ENCODE data around the gene NECTIN2. TPM values are rescaled to one million over a fixed set of nuclear protein-coding genes. Genes with fewer than 3 reads are reported as not detected.

NECTIN2 gene
- total RNA-seq, 1 experiment from 2014 or later, result 104 TPM

DNA sequence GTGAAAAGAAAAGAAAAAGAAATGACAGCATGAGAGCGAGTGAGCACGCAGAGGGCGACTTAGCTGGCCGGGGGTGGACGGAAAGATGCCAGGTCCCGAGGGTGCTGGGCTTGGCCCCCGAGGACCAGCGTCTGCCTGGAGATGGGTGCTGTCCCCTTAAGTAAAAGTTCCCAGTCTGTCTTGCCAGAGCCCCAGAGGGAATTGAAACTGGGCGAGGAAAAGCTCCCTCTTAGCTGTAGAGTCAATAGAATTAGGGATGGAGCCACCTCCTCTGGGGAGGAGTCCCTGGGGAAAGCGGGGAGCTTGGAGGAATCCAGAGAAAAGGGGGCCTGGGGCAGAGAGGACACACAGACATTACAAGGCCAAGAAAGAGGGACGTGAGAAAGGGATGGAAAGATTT is 23.9 kb upstream of the NECTIN2 start:
- Histone ChIP-seq H3K4me3 (ENCODE audit: low read depth in 2 of 2, low read length in 2 of 2) (no peak overlapping the region), H3K27ac (ENCODE audit: low read length) (no peak overlapping the region), H3K36me3 (ENCODE audit: control insufficient read depth, insufficient read depth, low read length) (no peaks in the 10 kb centered on the region), H3K9me3 (ENCODE audit: control insufficient read depth, insufficient read depth, low read depth, low read length) (no peaks in the 10 kb centered on the region), H3K4me1 (ENCODE audit: control insufficient read depth, insufficient read depth, low read length) (no peaks in the 10 kb centered on the region), H3K27me3 (ENCODE audit: control insufficient read depth, insufficient read depth, low read length) (no peaks in the 10 kb centered on the region)
- no TSS peak for BruUV-seq (replicated peaks)
- ChIA-PET CTCF (interaction anchor here (1.0 kb wide), 1 partner anchor 40 kb away, joined by 3 read pairs; no protein-coding TSS in a partner anchor), POLR2A (no interaction called here)
- intact Hi-C loops (cut with micrococcal nuclease; ENCODE audit: unreplicated experiment), result no loop called here
- no peak for TF ChIP-seq TCF7L2 (IDR thresholded peaks at IDR 0.05; ENCODE audit: low read depth, low read length)
- DNase-seq (ENCODE audit: low read depth, low spot score) (no peak), ATAC-seq (no peak)
- in situ Hi-C loops (cut with HindIII; ENCODE audit: low pct_unique_long_range_greater_than_20kb, low sequenced_read_pairs), result no loop called here

DNA sequence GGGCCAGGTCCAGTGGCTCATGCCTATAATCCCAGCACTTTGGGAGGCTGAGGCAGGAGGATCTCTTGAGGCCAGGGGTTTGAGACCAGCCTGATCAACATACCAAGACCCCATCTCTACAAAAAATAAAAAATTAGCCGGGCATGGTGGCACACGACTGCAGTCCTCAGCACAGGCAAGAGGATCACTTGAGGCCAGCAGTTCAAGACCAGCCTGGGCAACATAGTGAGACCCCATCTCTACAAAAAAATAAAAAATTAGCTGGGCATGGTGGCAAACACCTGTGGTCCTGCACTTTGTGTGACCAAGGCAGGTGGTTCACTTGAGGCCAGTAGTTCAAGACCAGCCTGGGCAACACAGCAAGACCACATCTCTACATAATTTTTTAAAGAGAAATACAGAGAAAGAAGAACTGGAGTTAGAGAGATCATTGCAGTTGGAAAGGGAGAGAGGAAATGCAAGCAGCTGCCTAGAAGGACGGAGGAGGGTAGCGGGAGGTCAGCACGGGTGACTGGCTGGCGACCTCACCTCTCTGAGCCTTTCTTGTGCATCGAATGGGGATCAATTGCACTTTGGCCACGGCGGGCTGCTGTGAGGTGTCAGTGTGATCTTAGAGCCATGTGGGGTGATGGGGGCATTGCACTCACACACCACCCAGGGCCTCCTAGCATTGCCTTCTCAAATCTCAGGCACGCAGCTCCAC is 23.3 kb upstream of the NECTIN2 start:
- H3K27ac ChIP-seq (ENCODE audit: low read length), result no peak overlapping the region
- ChIA-PET CTCF (interaction anchor here (1.0 kb wide), 1 partner anchor 41 kb away, joined by 3 read pairs; no protein-coding TSS in a partner anchor), POLR2A (no interaction called here)
- H3K27me3 ChIP-seq (ENCODE audit: control insufficient read depth, insufficient read depth, low read length), result no peaks in the 10 kb centered on the region
- in situ Hi-C loops (cut with HindIII; ENCODE audit: low pct_unique_long_range_greater_than_20kb, low sequenced_read_pairs) (no loop called here), intact Hi-C loops (cut with micrococcal nuclease; ENCODE audit: unreplicated experiment) (no loop called here)
- no peaks in the 10 kb centered on the region for H3K9me3 ChIP-seq (ENCODE audit: control insufficient read depth, insufficient read depth, low read depth, low read length)
- no peaks in the 10 kb centered on the region for H3K4me1 ChIP-seq (ENCODE audit: control insufficient read depth, insufficient read depth, low read length)
- no TSS peak for BruUV-seq (replicated peaks)
- H3K36me3 ChIP-seq (ENCODE audit: control insufficient read depth, insufficient read depth, low read length), result no peaks in the 10 kb centered on the region
- DNase-seq (ENCODE audit: low read depth, low spot score) (no peak), ATAC-seq (no peak)
- no peak overlapping the region for H3K4me3 ChIP-seq (ENCODE audit: low read depth in 2 of 2, low read length in 2 of 2)
- no peak for TF ChIP-seq POLR2AphosphoS5 (IDR thresholded peaks at IDR 0.05; ENCODE audit: low read depth, low read length)
- TF ChIP-seq, protein P1, sequence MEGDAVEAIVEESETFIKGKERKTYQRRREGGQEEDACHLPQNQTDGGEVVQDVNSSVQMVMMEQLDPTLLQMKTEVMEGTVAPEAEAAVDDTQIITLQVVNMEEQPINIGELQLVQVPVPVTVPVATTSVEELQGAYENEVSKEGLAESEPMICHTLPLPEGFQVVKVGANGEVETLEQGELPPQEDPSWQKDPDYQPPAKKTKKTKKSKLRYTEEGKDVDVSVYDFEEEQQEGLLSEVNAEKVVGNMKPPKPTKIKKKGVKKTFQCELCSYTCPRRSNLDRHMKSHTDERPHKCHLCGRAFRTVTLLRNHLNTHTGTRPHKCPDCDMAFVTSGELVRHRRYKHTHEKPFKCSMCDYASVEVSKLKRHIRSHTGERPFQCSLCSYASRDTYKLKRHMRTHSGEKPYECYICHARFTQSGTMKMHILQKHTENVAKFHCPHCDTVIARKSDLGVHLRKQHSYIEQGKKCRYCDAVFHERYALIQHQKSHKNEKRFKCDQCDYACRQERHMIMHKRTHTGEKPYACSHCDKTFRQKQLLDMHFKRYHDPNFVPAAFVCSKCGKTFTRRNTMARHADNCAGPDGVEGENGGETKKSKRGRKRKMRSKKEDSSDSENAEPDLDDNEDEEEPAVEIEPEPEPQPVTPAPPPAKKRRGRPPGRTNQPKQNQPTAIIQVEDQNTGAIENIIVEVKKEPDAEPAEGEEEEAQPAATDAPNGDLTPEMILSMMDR (IDR thresholded peaks at IDR 0.05), result no peak
- TF ChIP-seq, protein P2, sequence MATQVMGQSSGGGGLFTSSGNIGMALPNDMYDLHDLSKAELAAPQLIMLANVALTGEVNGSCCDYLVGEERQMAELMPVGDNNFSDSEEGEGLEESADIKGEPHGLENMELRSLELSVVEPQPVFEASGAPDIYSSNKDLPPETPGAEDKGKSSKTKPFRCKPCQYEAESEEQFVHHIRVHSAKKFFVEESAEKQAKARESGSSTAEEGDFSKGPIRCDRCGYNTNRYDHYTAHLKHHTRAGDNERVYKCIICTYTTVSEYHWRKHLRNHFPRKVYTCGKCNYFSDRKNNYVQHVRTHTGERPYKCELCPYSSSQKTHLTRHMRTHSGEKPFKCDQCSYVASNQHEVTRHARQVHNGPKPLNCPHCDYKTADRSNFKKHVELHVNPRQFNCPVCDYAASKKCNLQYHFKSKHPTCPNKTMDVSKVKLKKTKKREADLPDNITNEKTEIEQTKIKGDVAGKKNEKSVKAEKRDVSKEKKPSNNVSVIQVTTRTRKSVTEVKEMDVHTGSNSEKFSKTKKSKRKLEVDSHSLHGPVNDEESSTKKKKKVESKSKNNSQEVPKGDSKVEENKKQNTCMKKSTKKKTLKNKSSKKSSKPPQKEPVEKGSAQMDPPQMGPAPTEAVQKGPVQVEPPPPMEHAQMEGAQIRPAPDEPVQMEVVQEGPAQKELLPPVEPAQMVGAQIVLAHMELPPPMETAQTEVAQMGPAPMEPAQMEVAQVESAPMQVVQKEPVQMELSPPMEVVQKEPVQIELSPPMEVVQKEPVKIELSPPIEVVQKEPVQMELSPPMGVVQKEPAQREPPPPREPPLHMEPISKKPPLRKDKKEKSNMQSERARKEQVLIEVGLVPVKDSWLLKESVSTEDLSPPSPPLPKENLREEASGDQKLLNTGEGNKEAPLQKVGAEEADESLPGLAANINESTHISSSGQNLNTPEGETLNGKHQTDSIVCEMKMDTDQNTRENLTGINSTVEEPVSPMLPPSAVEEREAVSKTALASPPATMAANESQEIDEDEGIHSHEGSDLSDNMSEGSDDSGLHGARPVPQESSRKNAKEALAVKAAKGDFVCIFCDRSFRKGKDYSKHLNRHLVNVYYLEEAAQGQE (IDR thresholded peaks at IDR 0.05; ENCODE audit: insufficient read depth in 1 of 2, low read depth in 2 of 2, low read length in 1 of 2), result no peak
- TF ChIP-seq SIN3A (IDR thresholded peaks at IDR 0.05; ENCODE audit: borderline replicate concordance, insufficient read depth, low read depth, low read length), result no peak
- TF ChIP-seq TCF7L2 (IDR thresholded peaks at IDR 0.05; ENCODE audit: low read depth, low read length), result no peak

DNA sequence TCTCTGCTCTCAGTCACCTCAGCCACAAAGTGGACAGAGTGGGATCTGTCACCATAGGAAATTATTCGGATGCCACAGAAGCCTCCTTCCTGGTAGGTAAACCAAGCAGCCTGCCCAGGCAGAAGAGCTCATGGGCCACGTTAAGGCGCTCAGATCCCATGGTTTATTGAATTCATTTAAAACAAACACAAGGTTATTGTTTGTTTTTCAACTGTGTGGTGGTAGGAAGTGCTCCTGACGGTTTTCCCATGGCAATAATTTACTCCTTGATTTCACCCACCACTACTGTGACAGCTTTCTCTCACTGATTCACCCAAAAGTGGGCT is 22.8 kb upstream of the NECTIN2 start:
- no peak overlapping the region for H3K27ac ChIP-seq (ENCODE audit: low read length)
- CTCF ChIA-PET, result interaction anchor here (0.7 kb wide), 1 partner anchor 31 kb away, joined by 5 read pairs; no protein-coding TSS in a partner anchor
- H3K4me1 ChIP-seq (ENCODE audit: control insufficient read depth, insufficient read depth, low read length), result no peaks in the 10 kb centered on the region
- no peak for DNase-seq (ENCODE audit: low read depth, low spot score)
- ATAC-seq, result no peak
- no peaks in the 10 kb centered on the region for H3K9me3 ChIP-seq (ENCODE audit: control insufficient read depth, insufficient read depth, low read depth, low read length)
- BruUV-seq (replicated peaks), result no TSS peak
- no peaks in the 10 kb centered on the region for H3K36me3 ChIP-seq (ENCODE audit: control insufficient read depth, insufficient read depth, low read length)
- H3K4me3 ChIP-seq (ENCODE audit: low read depth in 2 of 2, low read length in 2 of 2), result no peak overlapping the region
- in situ Hi-C loops (cut with HindIII; ENCODE audit: low pct_unique_long_range_greater_than_20kb, low sequenced_read_pairs) (no loop called here), intact Hi-C loops (cut with micrococcal nuclease; ENCODE audit: unreplicated experiment) (no loop called here)
- POLR2A ChIA-PET, result no interaction called here
- no peak for TF ChIP-seq SIN3A (IDR thresholded peaks at IDR 0.05; ENCODE audit: borderline replicate concordance, insufficient read depth, low read depth, low read length)
- no peak for TF ChIP-seq TCF7L2 (IDR thresholded peaks at IDR 0.05; ENCODE audit: low read depth, low read length)
- TF ChIP-seq, protein P1 (IDR thresholded peaks at IDR 0.05), result no peak
- TF ChIP-seq, protein P2 (IDR thresholded peaks at IDR 0.05; ENCODE audit: insufficient read depth in 1 of 2, low read depth in 2 of 2, low read length in 1 of 2), result no peak
- TF ChIP-seq POLR2AphosphoS5 (IDR thresholded peaks at IDR 0.05; ENCODE audit: low read depth, low read length), result no peak
- no peaks in the 10 kb centered on the region for H3K27me3 ChIP-seq (ENCODE audit: control insufficient read depth, insufficient read depth, low read length)
